Endothelial cell of umbilical vein (primary cell): Measurements from ENCODE around the gene SCRN1. TPM values are rescaled to one million over a fixed set of nuclear protein-coding genes. Genes with fewer than 3 reads are reported as not detected.

ENCODE experiments used
- BruUV-seq: library from RNA; stranded (reverse); fragments of 400-500 nt; replicated peaks from 2 replicates; lab custom pipeline; 2021; lab: Mats Ljungman, UMichigan
- CTCF ChIA-PET: fragments of 300-600, 350-600 bp; sonication (Branson Sonifier 250); formaldehyde crosslinking; loops from one replicate; lab custom pipeline; 2021; ENCODE audit warnings: antibody characterized with exemption, inconsistent platforms; lab: Charles Lee
- POLR2A ChIA-PET: fragments of 300-600, 350-600 bp; sonication (Branson Sonifier 250); formaldehyde crosslinking; loops from one replicate; lab custom pipeline; 2021; ENCODE audit warnings: antibody characterized with exemption, inconsistent platforms; lab: Charles Lee
- DNase-seq: peaks from one replicate; pipeline ENCODE4 v3.0.0-alpha.2; 2011; ENCODE audit warnings: low read depth, low spot score
- FAIRE-seq: peaks from 2 replicates; lab custom pipeline; 2011; peaks lifted over from hg19 to GRCh38; lab: Jason Lieb, UNC
- H2AFZ ChIP-seq: 2 replicates; pipeline ENCODE4 v1.6.0; 2012; ENCODE audit warnings: low read depth, low read length, control low read depth, inconsistent platforms
- H3K27ac ChIP-seq: 2 replicates; pipeline ENCODE4 v1.5.1; 2011; ENCODE audit warnings: low read depth, mild to moderate bottlenecking, control low read depth, low read length, moderate library complexity; ENCODE audit not compliant: insufficient read depth
- H3K27me3 ChIP-seq, 2 experiments: 2 replicates each; pipeline versions ENCODE4 v1.6.0 to v1.6.1; 2011; ENCODE audit warnings: low read length in 2 of 2, mixed read lengths in 1 of 2; ENCODE audit not compliant: control insufficient read depth in 2 of 2, insufficient read depth in 2 of 2
- H3K36me3 ChIP-seq, 2 experiments: 2 replicates in 1 of 2; 3 replicates in 1 of 2; pipeline ENCODE4 v1.5.1; 2011; ENCODE audit warnings: low read length in 2 of 2, mild to moderate bottlenecking in 1 of 2, moderate library complexity in 1 of 2; ENCODE audit not compliant: control insufficient read depth in 2 of 2, insufficient read depth in 2 of 2; ENCODE audit errors: extremely low read depth in 1 of 2
- H3K4me1 ChIP-seq: 3 replicates; pipeline ENCODE4 v1.5.1; 2011; ENCODE audit warnings: mild to moderate bottlenecking, low read length; ENCODE audit not compliant: control insufficient read depth, insufficient read depth; ENCODE audit errors: extremely low read depth
- H3K4me2 ChIP-seq: 2 replicates; pipeline ENCODE4 v1.6.1; 2011; ENCODE audit warnings: low read length, control low read depth, mixed read lengths; ENCODE audit not compliant: insufficient read depth
- H3K4me3 ChIP-seq, 3 experiments: fragments of 200-600 bp in 1 of 3; sonication (generic), shearing (Covaris generic) in 1 of 3; replicated peaks in 1 of 3; 2 replicates each; pipeline ENCODE4 v1.5.1; 2011 to 2016; ENCODE audit warnings: control low read depth in 3 of 3, low read length in 3 of 3, mild to moderate bottlenecking in 2 of 3, inconsistent platforms in 1 of 3, low read depth in 1 of 3, moderate library complexity in 1 of 3; ENCODE audit not compliant: insufficient read depth in 1 of 3
- H3K79me2 ChIP-seq: 2 replicates; pipeline ENCODE4 v1.6.0; 2012; ENCODE audit warnings: low read length, inconsistent platforms; ENCODE audit not compliant: control insufficient read depth, insufficient read depth
- H3K9ac ChIP-seq: replicated peaks from 2 replicates; pipeline ENCODE3; 2011; ENCODE audit warnings: low read length, control low read depth; ENCODE audit not compliant: insufficient read depth; ENCODE audit errors: extremely low read depth
- H3K9me1 ChIP-seq: replicated peaks from 3 replicates; pipeline ENCODE4 v1.6.0; 2011; ENCODE audit warnings: mild to moderate bottlenecking, low read length; ENCODE audit not compliant: control insufficient read depth, insufficient read depth; ENCODE audit errors: extremely low read depth
- H3K9me3 ChIP-seq: replicated peaks from 2 replicates; pipeline ENCODE4 v1.5.1; 2012; ENCODE audit warnings: low read length, inconsistent platforms; ENCODE audit not compliant: control insufficient read depth, insufficient read depth
- H4K20me1 ChIP-seq: replicated peaks from 2 replicates; pipeline ENCODE3; 2011; ENCODE audit warnings: mild to moderate bottlenecking, low read length; ENCODE audit not compliant: control insufficient read depth, insufficient read depth; ENCODE audit errors: extremely low read depth
- EZH2 ChIP-seq: IDR thresholded peaks from 2 replicates; pipeline ENCODE4 v1.6.1; 2012; ENCODE audit warnings: borderline replicate concordance, low read depth, mild to moderate bottlenecking, moderate library complexity, low read length, inconsistent platforms; ENCODE audit not compliant: severe bottlenecking
- FOS ChIP-seq: IDR thresholded peaks from 2 replicates; pipeline ENCODE4 v1.6.1; 2011; ENCODE audit warnings: mild to moderate bottlenecking, low read length, moderate library complexity, borderline replicate concordance; ENCODE audit not compliant: insufficient read depth
- GATA2 ChIP-seq: IDR thresholded peaks from 2 replicates; pipeline ENCODE4 v1.7.0; 2011; ENCODE audit warnings: low read depth, mild to moderate bottlenecking, moderate library complexity, mixed read lengths, low read length; ENCODE audit not compliant: insufficient read length, insufficient read depth
- JUN ChIP-seq: IDR thresholded peaks from 2 replicates; pipeline ENCODE4 v1.6.1; 2011; ENCODE audit warnings: borderline replicate concordance, low read depth; ENCODE audit not compliant: insufficient read length, insufficient read depth
- MAX ChIP-seq: IDR thresholded peaks from 2 replicates; pipeline ENCODE4 v1.6.1; 2011; ENCODE audit not compliant: insufficient read depth, insufficient read length
- MYC ChIP-seq: IDR thresholded peaks from one replicate; pipeline ENCODE4 v1.6.1; 2011; ENCODE audit warnings: mild to moderate bottlenecking, low read depth, low read length
- POLR2A ChIP-seq: IDR thresholded peaks from 2 replicates; pipeline ENCODE4 v1.6.1; 2012; ENCODE audit warnings: low read depth, mild to moderate bottlenecking, control low read depth, low read length
- POLR2AphosphoS5 ChIP-seq: IDR thresholded peaks from 2 replicates; pipeline ENCODE4 v1.6.1; 2012; ENCODE audit warnings: low read depth, mild to moderate bottlenecking, control low read depth, low read length, moderate library complexity; ENCODE audit not compliant: insufficient read depth
- dilution Hi-C: fragments of 300-500 bp; cut with MboI; formaldehyde crosslinking; loops from one replicate; pipeline ENCODE4 v1.15.0; 2019; ENCODE audit warnings: low sequenced_read_pairs; ENCODE audit not compliant: extremely low pct_ligation_motif_present
- intact Hi-C: fragments of 100-400 bp; cut with micrococcal nuclease; formaldehyde crosslinking; loops from one replicate; pipeline ENCODE4 v1.10.0; 2022
- polyA plus RNA-seq, 4 experiments: library from polyadenylated mRNA; depleted of rRNA in 3 of 4; stranded (reverse) in 3 of 4; unstranded in 1 of 4; fragments of >200 nt; gene quantifications; 2 replicates each; pipeline versions ENCODE4 v1.2.1 to v1.2.3, GENCODE V29; 2011 to 2012; ENCODE audit warnings: missing spikeins in 1 of 4
- total RNA-seq: library from RNA; stranded (reverse); gene quantifications from 2 replicates; pipeline ENCODE4 v1.2.3, GENCODE V29; 2021
- TF ChIP-seq, protein P1 (sequence below), 2 donors: IDR thresholded peaks; 1 replicate in 1 of 2; 2 replicates in 1 of 2; pipeline ENCODE4 v1.5.1; 2011; ENCODE audit warnings: low read length in 2 of 2, mild to moderate bottlenecking in 2 of 2, moderate library complexity in 2 of 2, control low read depth in 1 of 2, inconsistent platforms in 1 of 2, low read depth in 1 of 2; ENCODE audit not compliant: insufficient read depth in 1 of 2; ENCODE audit errors: extremely low read depth in 1 of 2

SCRN1 gene
- total and polyA plus RNA-seq, 2 donors (not counting 3 experiments of a cell fraction or from before 2014, with no cell fraction given) = 57.0 to 127 TPM

GRCh38 chr7:29919790-29920189, 69.8 kb downstream of the SCRN1 start:
- Histone ChIP-seq H3K9me3 (no peaks in the 10 kb centered on the region), H3K36me3 (peaks cover 6 to 24% of the 10 kb centered on the region in 2 experiments), H3K4me1 (no peaks in the 10 kb centered on the region), H3K4me3 (no peak overlapping the region), H3K27me3 (no peaks in the 10 kb centered on the region), H3K4me2 (no peak overlapping the region), H2AFZ (no peak overlapping the region), H3K9ac (no peak overlapping the region), H4K20me1 (no peaks in the 10 kb centered on the region), H3K27ac (no peak overlapping the region), H3K9me1 (no peaks in the 10 kb centered on the region), H3K79me2 (no peaks in the 10 kb centered on the region)
- FAIRE-seq (no peak), DNase-seq (no peak)
- intact Hi-C loops = loop anchor here (2.0 kb wide), 1 partner anchor 997 kb away; no protein-coding TSS in a partner anchor
- dilution Hi-C loops = no loop called here
- no TSS peak for BruUV-seq
- POLR2A ChIA-PET = no interaction called here
- TF ChIP-seq, protein P1, sequence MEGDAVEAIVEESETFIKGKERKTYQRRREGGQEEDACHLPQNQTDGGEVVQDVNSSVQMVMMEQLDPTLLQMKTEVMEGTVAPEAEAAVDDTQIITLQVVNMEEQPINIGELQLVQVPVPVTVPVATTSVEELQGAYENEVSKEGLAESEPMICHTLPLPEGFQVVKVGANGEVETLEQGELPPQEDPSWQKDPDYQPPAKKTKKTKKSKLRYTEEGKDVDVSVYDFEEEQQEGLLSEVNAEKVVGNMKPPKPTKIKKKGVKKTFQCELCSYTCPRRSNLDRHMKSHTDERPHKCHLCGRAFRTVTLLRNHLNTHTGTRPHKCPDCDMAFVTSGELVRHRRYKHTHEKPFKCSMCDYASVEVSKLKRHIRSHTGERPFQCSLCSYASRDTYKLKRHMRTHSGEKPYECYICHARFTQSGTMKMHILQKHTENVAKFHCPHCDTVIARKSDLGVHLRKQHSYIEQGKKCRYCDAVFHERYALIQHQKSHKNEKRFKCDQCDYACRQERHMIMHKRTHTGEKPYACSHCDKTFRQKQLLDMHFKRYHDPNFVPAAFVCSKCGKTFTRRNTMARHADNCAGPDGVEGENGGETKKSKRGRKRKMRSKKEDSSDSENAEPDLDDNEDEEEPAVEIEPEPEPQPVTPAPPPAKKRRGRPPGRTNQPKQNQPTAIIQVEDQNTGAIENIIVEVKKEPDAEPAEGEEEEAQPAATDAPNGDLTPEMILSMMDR (IDR thresholded peaks at IDR 0.05; ENCODE audit: extremely low read depth in 1 of 2, insufficient read depth in 1 of 2, low read depth in 1 of 2, low read length in 2 of 2) = no peak
- TF ChIP-seq POLR2A (no peak), GATA2 (no peak), MYC (no peak), JUN (no peak), POLR2AphosphoS5 (no peak), EZH2 (no peak), FOS (no peak), MAX (no peak)
- CTCF ChIA-PET = interaction anchor here (0.6 to 4.7 kb wide), 6 partner anchors 25 to 299 kb away, joined by 3 to 97 read pairs (median 17); no protein-coding TSS in a partner anchor
